Endothelial cell of umbilical vein (primary cell): ENCODE data around the gene KCNJ6. TPM values are rescaled to one million over a fixed set of nuclear protein-coding genes. Genes with fewer than 3 reads are reported as not detected.

ENCODE experiments used
- BruUV-seq: library from RNA; stranded (reverse); fragments of 400-500 nt; replicated peaks from 2 replicates; lab custom pipeline; 2021; lab: Mats Ljungman, UMichigan
- CTCF ChIA-PET: fragments of 300-600, 350-600 bp; sonication (Branson Sonifier 250); formaldehyde crosslinking; loops from one replicate; lab custom pipeline; 2021; ENCODE audit warnings: antibody characterized with exemption, inconsistent platforms; lab: Charles Lee
- POLR2A ChIA-PET: fragments of 300-600, 350-600 bp; sonication (Branson Sonifier 250); formaldehyde crosslinking; loops from one replicate; lab custom pipeline; 2021; ENCODE audit warnings: antibody characterized with exemption, inconsistent platforms; lab: Charles Lee
- DNase-seq: peaks from one replicate; pipeline ENCODE4 v3.0.0-alpha.2; 2011; ENCODE audit warnings: low read depth, low spot score
- FAIRE-seq: peaks from 2 replicates; lab custom pipeline; 2011; peaks lifted over from hg19 to GRCh38; lab: Jason Lieb, UNC
- H2AFZ ChIP-seq: 2 replicates; pipeline ENCODE4 v1.6.0; 2012; ENCODE audit warnings: low read depth, low read length, control low read depth, inconsistent platforms
- H3K27ac ChIP-seq: 2 replicates; pipeline ENCODE4 v1.5.1; 2011; ENCODE audit warnings: low read depth, mild to moderate bottlenecking, control low read depth, low read length, moderate library complexity; ENCODE audit not compliant: insufficient read depth
- H3K27me3 ChIP-seq, 2 experiments: 2 replicates each; pipeline versions ENCODE4 v1.6.0 to v1.6.1; 2011; ENCODE audit warnings: low read length in 2 of 2, mixed read lengths in 1 of 2; ENCODE audit not compliant: control insufficient read depth in 2 of 2, insufficient read depth in 2 of 2
- H3K36me3 ChIP-seq, 2 experiments: 2 replicates in 1 of 2; 3 replicates in 1 of 2; pipeline ENCODE4 v1.5.1; 2011; ENCODE audit warnings: low read length in 2 of 2, mild to moderate bottlenecking in 1 of 2, moderate library complexity in 1 of 2; ENCODE audit not compliant: control insufficient read depth in 2 of 2, insufficient read depth in 2 of 2; ENCODE audit errors: extremely low read depth in 1 of 2
- H3K4me1 ChIP-seq: 3 replicates; pipeline ENCODE4 v1.5.1; 2011; ENCODE audit warnings: mild to moderate bottlenecking, low read length; ENCODE audit not compliant: control insufficient read depth, insufficient read depth; ENCODE audit errors: extremely low read depth
- H3K4me2 ChIP-seq: 2 replicates; pipeline ENCODE4 v1.6.1; 2011; ENCODE audit warnings: low read length, control low read depth, mixed read lengths; ENCODE audit not compliant: insufficient read depth
- H3K4me3 ChIP-seq, 3 experiments: fragments of 200-600 bp in 1 of 3; sonication (generic), shearing (Covaris generic) in 1 of 3; replicated peaks in 1 of 3; 2 replicates each; pipeline ENCODE4 v1.5.1; 2011 to 2016; ENCODE audit warnings: control low read depth in 3 of 3, low read length in 3 of 3, mild to moderate bottlenecking in 2 of 3, inconsistent platforms in 1 of 3, low read depth in 1 of 3, moderate library complexity in 1 of 3; ENCODE audit not compliant: insufficient read depth in 1 of 3
- H3K79me2 ChIP-seq: 2 replicates; pipeline ENCODE4 v1.6.0; 2012; ENCODE audit warnings: low read length, inconsistent platforms; ENCODE audit not compliant: control insufficient read depth, insufficient read depth
- H3K9ac ChIP-seq: replicated peaks from 2 replicates; pipeline ENCODE3; 2011; ENCODE audit warnings: low read length, control low read depth; ENCODE audit not compliant: insufficient read depth; ENCODE audit errors: extremely low read depth
- H3K9me1 ChIP-seq: replicated peaks from 3 replicates; pipeline ENCODE4 v1.6.0; 2011; ENCODE audit warnings: mild to moderate bottlenecking, low read length; ENCODE audit not compliant: control insufficient read depth, insufficient read depth; ENCODE audit errors: extremely low read depth
- H3K9me3 ChIP-seq: replicated peaks from 2 replicates; pipeline ENCODE4 v1.5.1; 2012; ENCODE audit warnings: low read length, inconsistent platforms; ENCODE audit not compliant: control insufficient read depth, insufficient read depth
- H4K20me1 ChIP-seq: replicated peaks from 2 replicates; pipeline ENCODE3; 2011; ENCODE audit warnings: mild to moderate bottlenecking, low read length; ENCODE audit not compliant: control insufficient read depth, insufficient read depth; ENCODE audit errors: extremely low read depth
- EZH2 ChIP-seq: IDR thresholded peaks from 2 replicates; pipeline ENCODE4 v1.6.1; 2012; ENCODE audit warnings: borderline replicate concordance, low read depth, mild to moderate bottlenecking, moderate library complexity, low read length, inconsistent platforms; ENCODE audit not compliant: severe bottlenecking
- FOS ChIP-seq: IDR thresholded peaks from 2 replicates; pipeline ENCODE4 v1.6.1; 2011; ENCODE audit warnings: mild to moderate bottlenecking, low read length, moderate library complexity, borderline replicate concordance; ENCODE audit not compliant: insufficient read depth
- GATA2 ChIP-seq: IDR thresholded peaks from 2 replicates; pipeline ENCODE4 v1.7.0; 2011; ENCODE audit warnings: low read depth, mild to moderate bottlenecking, moderate library complexity, mixed read lengths, low read length; ENCODE audit not compliant: insufficient read length, insufficient read depth
- JUN ChIP-seq: IDR thresholded peaks from 2 replicates; pipeline ENCODE4 v1.6.1; 2011; ENCODE audit warnings: borderline replicate concordance, low read depth; ENCODE audit not compliant: insufficient read length, insufficient read depth
- MYC ChIP-seq: IDR thresholded peaks from one replicate; pipeline ENCODE4 v1.6.1; 2011; ENCODE audit warnings: mild to moderate bottlenecking, low read depth, low read length
- POLR2A ChIP-seq: IDR thresholded peaks from 2 replicates; pipeline ENCODE4 v1.6.1; 2012; ENCODE audit warnings: low read depth, mild to moderate bottlenecking, control low read depth, low read length
- POLR2AphosphoS5 ChIP-seq: IDR thresholded peaks from 2 replicates; pipeline ENCODE4 v1.6.1; 2012; ENCODE audit warnings: low read depth, mild to moderate bottlenecking, control low read depth, low read length, moderate library complexity; ENCODE audit not compliant: insufficient read depth
- dilution Hi-C: fragments of 300-500 bp; cut with MboI; formaldehyde crosslinking; loops from one replicate; pipeline ENCODE4 v1.15.0; 2019; ENCODE audit warnings: low sequenced_read_pairs; ENCODE audit not compliant: extremely low pct_ligation_motif_present
- intact Hi-C: fragments of 100-400 bp; cut with micrococcal nuclease; formaldehyde crosslinking; loops from one replicate; pipeline ENCODE4 v1.10.0; 2022
- polyA plus RNA-seq, 4 experiments: library from polyadenylated mRNA; depleted of rRNA in 3 of 4; stranded (reverse) in 3 of 4; unstranded in 1 of 4; fragments of >200 nt; gene quantifications; 2 replicates each; pipeline versions ENCODE4 v1.2.1 to v1.2.3, GENCODE V29; 2011 to 2012; ENCODE audit warnings: missing spikeins in 1 of 4
- total RNA-seq: library from RNA; stranded (reverse); gene quantifications from 2 replicates; pipeline ENCODE4 v1.2.3, GENCODE V29; 2021
- TF ChIP-seq, protein P1 (sequence below), 2 donors: IDR thresholded peaks; 1 replicate in 1 of 2; 2 replicates in 1 of 2; pipeline ENCODE4 v1.5.1; 2011; ENCODE audit warnings: low read length in 2 of 2, mild to moderate bottlenecking in 2 of 2, moderate library complexity in 2 of 2, control low read depth in 1 of 2, inconsistent platforms in 1 of 2, low read depth in 1 of 2; ENCODE audit not compliant: insufficient read depth in 1 of 2; ENCODE audit errors: extremely low read depth in 1 of 2
- TF ChIP-seq, protein P2 (sequence below): IDR thresholded peaks from 2 replicates; pipeline ENCODE4 v1.6.1; 2011; ENCODE audit not compliant: insufficient read depth, insufficient read length

Gene KCNJ6
- total and polyA plus RNA-seq, 2 donors (not counting 3 experiments of a cell fraction or from before 2014, with no cell fraction given): not detected

DNA sequence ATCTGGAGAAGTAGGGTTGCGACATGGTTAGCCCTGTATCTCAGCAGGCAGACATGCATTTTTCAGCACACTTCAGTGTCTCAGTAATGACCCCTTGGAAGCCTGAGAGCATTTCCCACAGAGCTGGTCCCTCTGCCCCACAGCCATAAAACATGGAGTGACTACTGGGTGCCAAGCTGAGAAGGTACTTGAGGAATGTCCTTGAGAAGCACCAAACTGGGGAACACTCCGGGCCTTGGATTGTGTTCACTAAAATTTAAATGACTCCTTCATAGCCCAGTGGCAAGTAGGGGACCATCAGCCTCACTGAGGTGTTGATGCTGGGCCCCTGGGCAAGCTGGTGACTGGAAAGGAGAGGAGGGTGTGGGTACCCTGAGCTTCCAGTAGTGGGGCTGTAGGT lies 54.7 kb downstream of the KCNJ6 start:
- TF ChIP-seq JUN (no peak), FOS (no peak), EZH2 (no peak), POLR2A (no peak), MYC (no peak), GATA2 (no peak), POLR2AphosphoS5 (no peak)
- TF ChIP-seq, protein P1, sequence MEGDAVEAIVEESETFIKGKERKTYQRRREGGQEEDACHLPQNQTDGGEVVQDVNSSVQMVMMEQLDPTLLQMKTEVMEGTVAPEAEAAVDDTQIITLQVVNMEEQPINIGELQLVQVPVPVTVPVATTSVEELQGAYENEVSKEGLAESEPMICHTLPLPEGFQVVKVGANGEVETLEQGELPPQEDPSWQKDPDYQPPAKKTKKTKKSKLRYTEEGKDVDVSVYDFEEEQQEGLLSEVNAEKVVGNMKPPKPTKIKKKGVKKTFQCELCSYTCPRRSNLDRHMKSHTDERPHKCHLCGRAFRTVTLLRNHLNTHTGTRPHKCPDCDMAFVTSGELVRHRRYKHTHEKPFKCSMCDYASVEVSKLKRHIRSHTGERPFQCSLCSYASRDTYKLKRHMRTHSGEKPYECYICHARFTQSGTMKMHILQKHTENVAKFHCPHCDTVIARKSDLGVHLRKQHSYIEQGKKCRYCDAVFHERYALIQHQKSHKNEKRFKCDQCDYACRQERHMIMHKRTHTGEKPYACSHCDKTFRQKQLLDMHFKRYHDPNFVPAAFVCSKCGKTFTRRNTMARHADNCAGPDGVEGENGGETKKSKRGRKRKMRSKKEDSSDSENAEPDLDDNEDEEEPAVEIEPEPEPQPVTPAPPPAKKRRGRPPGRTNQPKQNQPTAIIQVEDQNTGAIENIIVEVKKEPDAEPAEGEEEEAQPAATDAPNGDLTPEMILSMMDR (IDR thresholded peaks at IDR 0.05; ENCODE audit: extremely low read depth in 1 of 2, insufficient read depth in 1 of 2, low read depth in 1 of 2, low read length in 2 of 2): no peak
- TF ChIP-seq, protein P2, sequence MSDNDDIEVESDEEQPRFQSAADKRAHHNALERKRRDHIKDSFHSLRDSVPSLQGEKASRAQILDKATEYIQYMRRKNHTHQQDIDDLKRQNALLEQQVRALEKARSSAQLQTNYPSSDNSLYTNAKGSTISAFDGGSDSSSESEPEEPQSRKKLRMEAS: no peak
- FAIRE-seq: no peak
- dilution Hi-C loops (no loop called here), intact Hi-C loops (no loop called here)
- H3K4me2 ChIP-seq: no peak overlapping the region
- H4K20me1 ChIP-seq: no peaks in the 10 kb centered on the region
- H3K79me2 ChIP-seq: no peaks in the 10 kb centered on the region
- ChIA-PET CTCF (no interaction called here), POLR2A (no interaction called here)
- peaks cover 0 to 2% of the 10 kb centered on the region in 2 experiments for H3K27me3 ChIP-seq
- no peak overlapping the region for H2AFZ ChIP-seq
- H3K9me1 ChIP-seq: no peaks in the 10 kb centered on the region
- H3K9ac ChIP-seq: no peak overlapping the region
- H3K27ac ChIP-seq: no peak overlapping the region
- H3K36me3 ChIP-seq: no peaks in the 10 kb centered on the region
- no peak for DNase-seq
- no peaks in the 10 kb centered on the region for H3K9me3 ChIP-seq
- H3K4me1 ChIP-seq: no peaks in the 10 kb centered on the region
- no TSS peak for BruUV-seq
- H3K4me3 ChIP-seq: no peak overlapping the region
